PC-9 (cell line): Measurements from ENCODE around the gene PDZK1IP1. TPM values are rescaled to one million over a fixed set of nuclear protein-coding genes. Genes with fewer than 3 reads are reported as not detected.
"Not testable (repeated sequence)": the region's sequence is repeated elsewhere in the genome, so short reads cannot be mapped to it uniquely, and the experiment has no call there.

Experiments
- BruUV-seq: library from RNA; stranded (reverse); fragments of 400-500 nt; replicated peaks from 2 replicates; lab custom pipeline; 2021; lab: Mats Ljungman, UMichigan
- CTCF ChIA-PET: fragments of 300-600 bp; sonication (Branson Sonifier 250); formaldehyde crosslinking; loops from one replicate; lab custom pipeline; 2022; ENCODE audit warnings: antibody characterized with exemption; lab: Charles Lee
- POLR2A ChIA-PET: fragments of 300-600 bp; sonication (Branson Sonifier 250); formaldehyde crosslinking; loops from one replicate; lab custom pipeline; 2022; ENCODE audit warnings: antibody characterized with exemption; ENCODE audit not compliant: unreplicated experiment; lab: Charles Lee
- DNase-seq, 2 experiments: peaks; one replicate each; pipeline versions ENCODE4 v3.0.0 to v3.0.0-alpha.2; 2015 to 2022; ENCODE audit warnings: mixed read lengths in 1 of 2
- H2AFZ ChIP-seq: fragments of 200-600 bp; sonication (generic); 2 replicates; pipeline ENCODE4 v1.8.1; 2017; ENCODE audit warnings: antibody characterized with exemption
- H3F3A ChIP-seq: fragments of 200-600 bp; sonication (generic); 2 replicates; pipeline ENCODE4 v1.8.1; 2017; ENCODE audit warnings: antibody characterized with exemption, mild to moderate bottlenecking, low read depth; ENCODE audit not compliant: insufficient read depth
- H3K27ac ChIP-seq: fragments of 200-600 bp; sonication (generic); 2 replicates; pipeline ENCODE4 v1.6.1; 2016; ENCODE audit warnings: mixed run types
- H3K27me3 ChIP-seq: fragments of 200-600 bp; sonication (generic); 2 replicates; pipeline ENCODE4 v1.6.1; 2016; ENCODE audit warnings: low read depth, mixed run types; ENCODE audit not compliant: insufficient read depth
- H3K36me3 ChIP-seq: fragments of 200-600 bp; sonication (generic); 2 replicates; pipeline ENCODE4 v1.6.1; 2016; ENCODE audit warnings: low read depth, mixed run types
- H3K4me1 ChIP-seq: fragments of 200-600 bp; sonication (generic); replicated peaks from 2 replicates; pipeline ENCODE4 v1.6.1; 2016; ENCODE audit warnings: mixed run types; ENCODE audit not compliant: insufficient read depth
- H3K4me2 ChIP-seq: fragments of 200-600 bp; sonication (generic); 2 replicates; pipeline ENCODE4 v1.6.1; 2017; ENCODE audit warnings: mixed run types
- H3K4me3 ChIP-seq: fragments of 200-600 bp; sonication (generic); 2 replicates; pipeline ENCODE4 v1.6.1; 2016; ENCODE audit warnings: mixed run types
- H3K79me2 ChIP-seq: fragments of 200-600 bp; sonication (generic); 2 replicates; pipeline ENCODE4 v1.6.1; 2017; ENCODE audit warnings: low read depth, mixed run types
- H3K9me2 ChIP-seq: fragments of 200-600 bp; sonication (generic); 2 replicates; pipeline ENCODE4 v1.8.1; 2017; ENCODE audit warnings: mild to moderate bottlenecking; ENCODE audit not compliant: insufficient read depth
- H3K9me3 ChIP-seq: fragments of 200-600 bp; sonication (generic); 2 replicates; pipeline ENCODE4 v1.8.1; 2016; ENCODE audit warnings: low read depth; ENCODE audit not compliant: insufficient read depth
- H4K20me1 ChIP-seq: fragments of 200-600 bp; sonication (generic); 2 replicates; pipeline ENCODE4 v1.8.1; 2017; ENCODE audit not compliant: insufficient read depth
- CTCF ChIP-seq: fragments of 200-600 bp; sonication (generic); conservative IDR thresholded peaks from 2 replicates; pipeline ENCODE4 v1.6.1; 2017; ENCODE audit warnings: mixed run types, antibody characterized with exemption, mild to moderate bottlenecking, moderate library complexity
- EZH2 ChIP-seq: fragments of 200-600 bp; sonication (generic); IDR thresholded peaks from 2 replicates; pipeline ENCODE4 v1.8.0; 2017; ENCODE audit warnings: antibody characterized with exemption, low read depth
- intact Hi-C: fragments of 100-400 bp; cut with micrococcal nuclease; formaldehyde crosslinking; loops from one replicate; pipeline ENCODE4 v1.10.0; 2022; ENCODE audit not compliant: unreplicated experiment
- total RNA-seq: library from RNA; stranded (reverse); gene quantifications from 2 replicates; pipeline ENCODE4 v1.2.3, GENCODE V29; 2021

Gene PDZK1IP1
- total RNA-seq, 1 experiment from 2014 or later = 6.2 TPM

GRCh38 chr1:47160716-47161115 lies 29.1 kb downstream of the PDZK1IP1 start:
- TF ChIP-seq CTCF (no peak), EZH2 (no peak)
- Histone ChIP-seq H3F3A (no peaks in the 10 kb centered on the region), H3K36me3 (no peaks in the 10 kb centered on the region), H3K4me2 (no peak overlapping the region), H3K4me3 (no peak overlapping the region), H3K4me1 (no peaks in the 10 kb centered on the region), H3K9me2 (no peaks in the 10 kb centered on the region), H4K20me1 (no peaks in the 10 kb centered on the region), H3K9me3 (no peaks in the 10 kb centered on the region), H3K27me3 (no peaks in the 10 kb centered on the region), H2AFZ (no peak overlapping the region), H3K27ac (no peak overlapping the region), H3K79me2 (no peaks in the 10 kb centered on the region)
- DNase-seq = no peak
- CTCF ChIA-PET = no interaction called here
- intact Hi-C loops = no loop called here
- POLR2A ChIA-PET = no interaction called here
- no TSS peak for BruUV-seq

- H4K20me1 ChIP-seq, POLR2A ChIA-PET, H3K4me2 ChIP-seq, intact Hi-C loops, DNase-seq, H3K27ac ChIP-seq, CTCF ChIA-PET, H3K27me3 ChIP-seq, H2AFZ ChIP-seq, H3K9me3 ChIP-seq, H3K9me2 ChIP-seq, H3K4me3 ChIP-seq, H3K36me3 ChIP-seq, H3F3A ChIP-seq, BruUV-seq, H3K4me1 ChIP-seq, H3K79me2 ChIP-seq: not testable (repeated sequence)
Observed at GRCh38 chr1:47157957-47158356, 31.9 kb downstream of the PDZK1IP1 start.

GRCh38 chr1:47156457-47156856 lies 33.4 kb downstream of the PDZK1IP1 start:
- H3K36me3 ChIP-seq, H2AFZ ChIP-seq, H3K79me2 ChIP-seq, H3K9me2 ChIP-seq, CTCF ChIA-PET, DNase-seq, H3F3A ChIP-seq, H3K27ac ChIP-seq, H4K20me1 ChIP-seq, H3K9me3 ChIP-seq, BruUV-seq, H3K4me1 ChIP-seq, H3K4me2 ChIP-seq, H3K27me3 ChIP-seq, intact Hi-C loops, H3K4me3 ChIP-seq: not testable (repeated sequence)
- POLR2A ChIA-PET = interaction anchor here (0.7 kb wide), 1 partner anchor 544 kb away, joined by 4 read pairs; no protein-coding TSS in a partner anchor

- DNase-seq, H2AFZ ChIP-seq, CTCF ChIA-PET, H3K4me3 ChIP-seq, H3K27me3 ChIP-seq, H3F3A ChIP-seq, H3K79me2 ChIP-seq, H3K9me2 ChIP-seq, intact Hi-C loops, H3K4me1 ChIP-seq, H3K4me2 ChIP-seq, H3K36me3 ChIP-seq, H3K9me3 ChIP-seq, POLR2A ChIA-PET, H4K20me1 ChIP-seq, H3K27ac ChIP-seq, BruUV-seq: not testable (repeated sequence)
Observed at GRCh38 chr1:47149162-47149561, 40.7 kb downstream of the PDZK1IP1 start.
